Measurements from ENCODE around the gene NAB1.

Gene NAB1

DNA sequence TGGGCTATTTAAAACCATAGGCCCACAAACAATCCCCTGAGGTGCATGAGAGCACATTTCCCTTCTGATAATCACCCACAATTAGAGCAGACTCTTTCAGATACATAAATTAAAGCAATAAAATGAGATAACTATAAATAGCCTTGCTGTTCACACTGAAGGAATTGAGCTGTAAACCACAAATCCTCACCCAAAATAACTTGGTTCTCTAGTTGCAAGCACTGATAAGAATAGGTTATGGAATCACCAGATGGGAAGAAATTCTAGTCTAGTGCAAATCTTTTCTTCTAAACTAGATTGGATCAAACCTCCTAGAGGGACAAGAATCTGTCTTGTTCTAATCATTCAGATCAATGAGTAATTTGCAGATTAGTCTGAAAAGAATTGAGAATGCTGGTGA lies 64.6 kb downstream of the NAB1 start:
- DNase-seq, result no peak

DNA sequence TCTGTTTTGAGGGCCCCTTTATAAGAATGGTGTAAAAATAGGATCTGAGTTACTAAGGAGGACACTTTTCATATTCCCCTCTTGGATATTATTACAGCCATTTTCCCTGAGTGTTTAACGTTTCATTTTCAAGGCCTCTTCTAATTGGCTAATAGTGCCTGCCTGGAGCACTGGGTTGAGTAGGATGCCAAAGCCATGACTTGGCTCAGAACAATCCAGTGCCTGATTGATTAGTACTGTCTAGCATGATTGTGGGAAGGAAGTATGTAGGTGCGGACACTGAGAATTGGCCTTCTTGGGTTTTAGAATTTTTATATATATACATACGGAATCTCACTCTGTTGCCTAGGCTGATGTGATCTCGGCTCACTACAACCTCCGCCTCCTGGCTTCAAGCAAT lies 66.1 kb downstream of the NAB1 start:
- no peak for DNase-seq

DNA sequence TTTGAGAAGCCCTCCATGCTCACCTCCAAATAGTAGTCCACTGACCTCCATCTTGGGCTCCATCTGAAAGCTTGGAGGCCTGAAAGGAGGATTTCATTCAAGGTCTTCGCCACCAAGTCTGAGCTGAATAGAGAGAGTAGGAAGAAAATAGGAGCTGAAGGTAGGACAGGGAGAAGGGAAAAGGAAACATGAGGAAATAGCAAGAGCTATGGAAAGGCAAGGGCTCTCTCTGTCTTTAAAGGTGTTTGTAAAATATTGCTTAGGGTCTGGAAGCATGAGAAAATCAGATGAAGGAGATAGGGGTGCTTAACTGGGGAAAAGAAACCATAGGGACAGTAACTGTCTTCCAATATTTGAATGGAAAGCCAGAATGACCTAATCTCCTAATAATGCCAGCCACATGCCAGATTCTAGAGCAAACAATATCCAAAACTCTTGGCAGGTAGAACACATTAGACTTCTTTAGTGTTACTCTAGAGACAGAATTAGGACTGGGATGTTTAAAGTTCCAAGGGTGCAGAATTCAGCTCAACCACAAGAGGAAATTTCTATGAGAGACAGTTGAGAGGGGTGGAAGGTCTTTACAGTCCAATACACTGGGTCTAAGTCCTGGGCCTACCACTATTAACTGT lies 67.4 kb downstream of the NAB1 start:
- no peak for DNase-seq

DNA sequence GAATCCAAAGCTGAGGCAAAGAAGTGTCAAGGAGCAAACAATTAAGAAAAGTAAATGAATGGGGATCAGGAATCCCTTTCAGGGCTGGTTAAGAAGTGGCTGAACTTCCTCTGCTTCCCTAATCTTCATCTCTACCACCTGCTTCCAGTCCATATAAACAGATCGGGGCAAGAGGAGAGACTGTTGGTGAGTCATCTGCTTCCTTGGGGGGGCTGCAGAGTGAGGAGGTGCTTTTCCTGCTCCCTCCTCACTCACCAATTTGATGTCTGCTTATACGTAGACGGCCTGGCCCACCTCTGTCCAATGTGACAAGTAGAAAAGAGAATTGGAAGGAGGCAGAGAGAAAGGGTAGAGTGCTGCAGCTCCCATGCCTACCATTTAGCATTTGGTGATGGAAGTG lies 68.4 kb downstream of the NAB1 start:
- DNase-seq, result no peak

DNA sequence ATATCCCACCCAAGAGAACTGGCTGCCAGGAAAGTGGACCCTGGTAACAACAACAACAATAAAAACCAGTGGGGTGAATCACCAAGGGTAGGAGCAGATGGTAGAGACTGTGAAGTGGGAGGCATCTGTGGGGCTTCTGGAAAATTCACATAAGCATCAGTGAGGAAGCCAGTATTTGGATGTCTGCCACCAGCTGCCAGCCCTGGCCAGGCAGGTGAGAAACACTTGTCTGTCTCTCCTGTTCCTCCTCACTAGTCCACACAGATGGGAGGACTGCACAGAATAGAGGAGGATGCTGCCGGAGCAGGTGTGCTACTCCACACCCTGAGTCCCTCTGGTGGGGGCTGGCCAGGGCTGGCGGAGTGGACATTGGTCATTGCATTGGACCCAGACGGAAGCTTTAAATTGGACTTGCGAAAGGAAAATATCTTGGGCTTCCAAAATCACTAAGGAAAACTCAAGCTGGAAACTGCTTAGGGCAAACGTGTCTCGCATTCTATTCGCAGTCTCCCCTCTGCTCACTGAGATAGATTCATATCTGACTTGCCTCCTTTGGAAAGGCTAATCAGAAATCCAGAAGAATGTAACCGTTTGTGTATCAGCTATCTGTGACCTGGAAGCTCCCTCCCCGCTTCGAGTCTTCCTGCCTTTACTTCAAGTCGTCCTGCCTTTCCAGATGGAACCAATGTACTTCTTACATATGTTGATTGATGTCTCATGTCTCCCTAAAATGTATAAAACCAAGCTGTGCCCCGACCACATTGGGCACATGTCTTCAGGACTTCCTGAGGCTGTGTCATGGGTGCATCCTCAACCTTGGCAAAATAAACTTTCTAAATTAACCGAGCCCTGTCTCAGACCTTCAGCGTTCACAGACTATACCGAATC lies 69.1 kb downstream of the NAB1 start:
- no peak for DNase-seq

DNA sequence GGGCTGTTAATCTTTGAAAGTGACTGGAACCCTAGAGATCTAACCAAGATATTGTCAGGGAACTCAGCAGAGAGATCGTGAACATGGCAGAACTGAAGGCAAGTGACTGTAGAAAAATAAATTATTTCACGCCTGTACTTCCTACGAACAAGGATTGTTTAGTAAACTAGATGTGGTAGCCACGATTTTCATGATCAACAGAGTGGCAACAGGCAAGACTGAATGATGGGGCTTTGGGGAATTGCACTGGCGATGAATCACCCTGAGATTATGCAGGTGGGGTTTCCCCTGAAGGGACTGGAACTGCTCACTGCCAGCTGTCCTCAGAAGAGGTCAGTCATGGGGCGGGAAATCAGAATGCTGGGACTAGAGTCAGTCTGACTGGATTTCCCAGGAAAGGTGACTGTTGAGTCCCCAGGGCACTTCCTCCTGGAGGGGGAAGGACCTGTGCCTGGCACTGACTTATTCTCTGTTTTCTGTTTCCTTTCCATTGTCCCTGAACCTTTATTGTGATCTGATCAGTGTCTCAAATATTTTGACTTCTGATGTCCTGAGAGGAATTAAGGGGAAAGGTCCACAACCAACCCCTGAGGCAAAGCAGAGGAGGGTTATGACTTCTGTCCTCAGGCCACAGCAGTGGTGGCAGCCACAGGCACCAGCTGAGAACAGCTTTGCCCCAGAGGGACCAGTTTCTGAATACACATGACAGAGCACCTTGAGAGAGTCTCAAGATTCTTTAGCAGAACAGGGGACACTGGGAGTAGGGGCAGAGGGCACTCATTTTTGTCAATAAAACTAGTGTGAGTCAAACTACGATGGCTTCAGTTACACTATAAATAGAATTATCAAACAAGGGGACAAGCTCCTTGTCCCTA lies 70.0 kb downstream of the NAB1 start:
- DNase-seq, result no peak

DNA sequence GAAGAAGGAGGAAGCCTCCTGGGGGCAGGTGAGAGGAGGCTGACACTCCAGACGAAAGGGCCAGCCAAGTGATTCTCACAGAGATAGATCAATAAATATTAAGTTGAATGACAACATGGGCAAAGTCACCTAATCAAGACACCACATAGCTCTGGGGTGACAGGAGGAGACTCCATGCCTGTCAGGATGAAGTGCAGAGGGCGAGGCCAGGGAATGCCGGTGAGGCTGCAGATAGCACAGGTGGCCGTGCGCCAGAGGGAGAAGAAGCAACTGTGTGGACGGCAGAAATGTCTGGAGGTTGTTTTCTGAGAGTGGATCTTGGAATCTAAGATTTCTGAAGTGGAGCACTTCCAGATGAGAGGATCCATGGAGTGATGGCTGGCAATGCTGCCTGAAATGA lies 71.4 kb downstream of the NAB1 start:
- DNase-seq, result no peak

DNA sequence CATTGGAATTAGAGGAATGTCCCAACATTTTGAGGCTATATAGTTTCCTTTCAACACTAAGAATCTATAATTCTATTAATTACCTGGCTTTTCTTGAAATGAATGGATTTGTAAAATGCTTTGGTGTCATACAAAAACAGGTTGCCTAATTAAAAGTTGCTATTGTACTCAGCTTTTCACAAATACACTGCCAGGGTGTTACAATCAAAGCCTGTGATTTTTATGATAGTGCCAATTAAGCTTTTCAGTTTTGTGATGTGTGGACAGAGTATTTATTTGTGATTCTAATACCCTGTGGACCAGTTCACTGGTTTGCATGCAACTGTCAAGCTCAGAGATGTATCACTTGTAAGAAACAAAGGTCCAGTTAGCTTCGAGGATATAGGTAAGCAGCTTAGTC lies 71.8 kb downstream of the NAB1 start:
- no peak for DNase-seq

DNA sequence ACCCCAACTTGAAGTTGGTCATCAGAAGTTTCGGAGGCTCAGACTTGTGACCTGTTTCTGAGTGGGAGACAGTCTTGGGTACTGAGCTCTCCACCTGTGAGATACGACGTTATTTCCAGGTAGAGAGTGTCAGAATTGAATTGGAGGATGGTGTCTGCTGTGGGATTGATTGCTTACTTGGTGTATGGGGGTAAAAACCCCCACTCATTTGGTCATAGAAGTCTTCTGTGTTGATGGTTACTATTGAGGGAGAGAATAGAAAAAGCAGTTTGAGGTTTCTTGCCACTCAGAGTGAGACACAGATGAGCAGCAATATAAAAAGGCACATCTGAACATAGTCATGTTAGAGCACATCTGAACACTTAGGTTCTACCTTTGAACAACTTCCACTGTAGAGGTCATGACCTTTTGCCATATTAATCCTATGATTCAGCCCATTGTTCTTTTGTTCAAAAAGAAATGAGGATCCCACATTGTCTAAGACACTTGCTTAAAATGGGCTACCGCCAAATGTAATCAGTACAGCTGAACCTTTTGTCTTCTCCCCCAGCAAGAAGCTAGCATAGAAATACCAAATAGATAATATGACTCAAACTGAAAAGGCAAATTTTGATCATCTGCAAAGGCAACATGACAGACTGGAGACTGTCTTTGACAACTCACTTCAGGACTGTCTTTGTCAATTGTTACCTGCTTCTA lies 73.3 kb downstream of the NAB1 start:
- no peak for DNase-seq

DNA sequence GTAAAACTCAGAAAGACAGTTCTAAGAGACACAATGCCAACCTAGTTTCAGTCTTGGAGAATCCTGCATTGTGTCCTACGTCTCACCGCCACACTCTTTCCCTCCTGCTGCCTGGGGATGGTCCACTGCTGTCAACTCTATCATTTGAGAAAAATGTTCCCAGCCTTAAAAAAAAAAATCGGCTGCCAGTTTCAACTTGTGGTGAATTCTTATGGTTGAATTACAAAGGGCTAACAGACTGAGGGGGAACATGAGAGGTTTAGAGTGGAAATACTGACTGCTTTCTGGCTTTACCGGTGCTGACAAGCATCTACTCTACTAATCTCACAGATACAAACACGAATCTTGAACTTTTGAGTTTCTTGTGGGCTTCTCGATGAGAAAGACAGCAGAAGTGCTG lies 74.0 kb downstream of the NAB1 start:
- no peak for DNase-seq

DNA sequence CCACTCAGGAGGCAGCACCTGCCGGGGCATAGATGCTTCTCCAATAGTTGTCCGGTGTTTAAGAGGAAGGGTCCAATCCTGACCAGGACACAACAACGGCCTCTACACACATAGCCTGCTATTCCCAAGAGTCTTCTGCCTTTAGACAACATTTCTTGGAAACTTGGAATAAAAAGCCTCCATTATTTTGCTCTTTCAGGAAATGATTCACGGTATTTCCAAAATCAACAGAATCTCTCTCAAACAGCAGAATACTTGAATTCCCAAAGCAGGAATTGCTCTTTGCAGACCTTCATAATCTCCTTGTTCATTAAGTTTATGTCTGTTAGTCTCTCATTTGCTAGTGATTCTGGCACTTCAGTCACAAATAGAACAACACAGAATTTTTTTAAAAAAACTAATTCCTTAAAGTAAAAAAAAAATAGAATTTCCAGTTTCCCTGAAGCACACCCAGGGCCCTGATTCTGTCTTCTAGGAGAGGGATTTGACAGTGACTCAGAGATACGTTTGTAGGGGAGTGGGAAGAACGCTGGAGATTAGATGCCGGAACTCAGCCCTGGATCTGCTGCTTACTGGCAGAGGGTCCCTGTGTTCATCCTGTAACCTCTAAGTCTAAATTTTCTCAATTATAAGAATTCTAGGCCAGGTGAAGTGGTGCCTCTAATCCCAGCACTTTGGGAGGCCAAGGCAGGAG lies 74.7 kb downstream of the NAB1 start:
- DNase-seq, result no peak

DNA sequence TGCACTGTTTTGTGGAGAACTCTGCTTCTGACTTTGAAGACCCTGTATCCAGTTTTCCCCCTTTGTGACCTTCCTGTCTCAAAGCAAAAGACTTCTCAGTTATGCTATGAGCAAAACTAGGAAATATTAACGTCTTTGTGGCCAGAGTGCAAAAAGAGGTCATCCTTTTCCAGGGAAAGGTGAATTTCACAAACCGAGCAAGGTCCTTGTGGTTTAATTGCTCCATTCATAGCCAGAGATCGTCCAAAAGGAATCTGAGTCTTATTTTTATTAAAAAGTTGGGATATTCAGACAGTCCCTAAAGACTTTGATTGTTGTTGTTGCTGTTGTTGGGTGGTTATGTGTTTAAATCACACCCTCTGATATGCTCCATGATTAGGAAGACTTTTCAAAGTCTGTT lies 77.4 kb downstream of the NAB1 start:
- no peak for DNase-seq

DNA sequence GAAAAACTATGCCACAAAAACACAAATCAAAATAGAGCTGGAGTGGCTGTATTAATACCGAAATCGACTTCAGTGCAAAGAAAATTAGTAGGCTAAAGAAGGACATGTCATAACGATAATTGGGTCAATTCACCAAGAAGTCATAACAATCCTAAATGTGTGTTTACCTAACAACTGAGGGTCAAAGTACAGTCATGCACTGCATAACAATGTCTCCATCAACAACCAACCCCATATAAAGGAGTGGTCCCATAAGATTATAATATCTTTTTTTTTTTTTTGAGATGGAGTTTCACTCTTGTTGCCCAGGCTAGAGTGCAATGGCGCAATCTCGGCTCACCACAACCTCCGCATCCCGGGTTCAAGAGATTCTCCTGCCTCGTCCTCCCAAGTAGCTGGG lies 87.5 kb downstream of the NAB1 start:
- no peak for DNase-seq

DNA sequence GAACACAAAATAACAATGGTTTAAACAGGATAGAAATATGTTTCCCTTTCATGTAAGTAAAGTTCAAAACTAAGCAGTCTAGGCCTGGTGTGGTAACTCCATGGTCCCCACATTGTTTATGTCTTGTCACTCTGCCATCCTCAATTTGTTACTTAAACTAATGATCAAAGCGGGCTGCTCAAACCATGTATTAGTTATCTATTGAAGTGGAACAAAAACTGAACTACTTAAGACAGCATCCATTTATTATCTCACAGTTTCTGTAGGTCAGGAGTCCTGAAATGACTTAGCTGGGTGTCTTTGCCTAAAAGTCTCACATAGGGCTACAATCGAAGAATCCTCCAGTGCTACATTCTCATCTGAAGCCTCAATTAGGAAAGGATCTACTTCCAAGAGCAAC lies 91.6 kb downstream of the NAB1 start:
- DNase-seq, result no peak
